K562 (cell line): Measurements from ENCODE around the gene GULP1. TPM values are rescaled to one million over a fixed set of nuclear protein-coding genes. Genes with fewer than 3 reads are reported as not detected.

Experiments used
- ATAC-seq: fragments of 200-7000 bp; cut with Tn5 transposase; 3 replicates; pipeline ENCODE4 v1.9.1; 2020; ENCODE audit warnings: moderate library complexity
- Bru-seq: library from RNA; stranded (reverse); fragments of 400-500 nt; gene quantifications from one replicate; lab custom pipeline; 2021; lab: Mats Ljungman, UMichigan
- BruChase-seq, 2 experiments: library from RNA; stranded (reverse); fragments of 400-500 nt; gene quantifications; one replicate each; lab custom pipeline; 2021; lab: Mats Ljungman, UMichigan
- BruUV-seq: library from RNA; stranded (reverse); fragments of 400-500 nt; replicated peaks from 2 replicates; lab custom pipeline; 2021; lab: Mats Ljungman, UMichigan
- CTCF ChIA-PET: fragments of 300-600 bp; formaldehyde crosslinking; extraction: SDS; loops from one replicate; lab custom pipeline; 2021; ENCODE audit warnings: low intra/inter-chr PET ratio; lab: Yijun Ruan, JAX
- POLR2A ChIA-PET: fragments of 300-600, 350-650 bp; sonication (Branson Sonifier 250); formaldehyde crosslinking; extraction: SDS; loops from one replicate; lab custom pipeline; 2021; ENCODE audit warnings: antibody characterized with exemption, inconsistent platforms; lab: Yijun Ruan, JAX
- DNase-seq, 4 experiments: peaks; one replicate each; pipeline versions ENCODE4 v3.0.0 to v3.0.0-alpha.2; 2011 to 2018; ENCODE audit warnings: low spot score in 3 of 4, mixed read lengths in 3 of 4; ENCODE audit errors: extremely low read depth in 1 of 4
- FAIRE-seq: peaks from 2 replicates; lab custom pipeline; 2011; peaks lifted over from hg19 to GRCh38; lab: Jason Lieb, UNC
- H2AFZ ChIP-seq: 2 replicates; pipeline ENCODE4 v1.6.0; 2011; ENCODE audit warnings: low read depth, low read length, control low read depth, inconsistent platforms
- H3K27ac ChIP-seq: fragments of 200-600 bp; 3 replicates; pipeline ENCODE4 v1.8.0; 2011; ENCODE audit warnings: low read depth, mild to moderate bottlenecking, control low read depth, inconsistent platforms, low read length, moderate library complexity, mixed read lengths; ENCODE audit errors: extremely low read depth
- H3K27me3 ChIP-seq, 2 experiments: fragments of 300-600 bp in 1 of 2; 2 replicates in 1 of 2; 3 replicates in 1 of 2; pipeline versions ENCODE4 v1.6.0 to v1.8.0; 2011; ENCODE audit warnings: inconsistent platforms in 2 of 2, low read length in 2 of 2, mild to moderate bottlenecking in 1 of 2, mixed read lengths in 1 of 2, moderate library complexity in 1 of 2; ENCODE audit not compliant: control insufficient read depth in 2 of 2, insufficient read depth in 2 of 2
- H3K36me3 ChIP-seq: fragments of 300-600 bp; 3 replicates; pipeline ENCODE4 v1.8.0; 2011; ENCODE audit warnings: mild to moderate bottlenecking, low read length, inconsistent platforms; ENCODE audit not compliant: control insufficient read depth, insufficient read depth
- H3K4me1 ChIP-seq, 2 experiments: fragments of 200-600 bp in 1 of 2; replicated peaks in 1 of 2; 2 replicates in 1 of 2; 3 replicates in 1 of 2; pipeline versions ENCODE4 v1.5.1 to v1.8.0; 2011; ENCODE audit warnings: inconsistent platforms in 2 of 2, low read length in 2 of 2, mild to moderate bottlenecking in 1 of 2, mixed read lengths in 1 of 2, moderate library complexity in 1 of 2; ENCODE audit not compliant: control insufficient read depth in 2 of 2, insufficient read depth in 2 of 2
- H3K4me2 ChIP-seq: 2 replicates; pipeline ENCODE4 v1.6.1; 2011; ENCODE audit warnings: low read length, control low read depth, inconsistent platforms, mixed read lengths; ENCODE audit not compliant: insufficient read depth
- H3K4me3 ChIP-seq: fragments of 200-600 bp; sonication (generic), shearing (Covaris generic); 2 replicates; pipeline ENCODE4 v1.5.1; 2016; ENCODE audit warnings: control low read depth, inconsistent platforms
- H3K79me2 ChIP-seq: fragments of 200-600 bp; 3 replicates; pipeline ENCODE4 v1.8.0; 2011; ENCODE audit warnings: low read length, inconsistent platforms; ENCODE audit not compliant: control insufficient read depth, insufficient read depth
- H3K9ac ChIP-seq, 2 experiments: 2 replicates each; pipeline versions ENCODE4 v1.6.0 to v1.6.1; 2011; ENCODE audit warnings: low read depth in 2 of 2, low read length in 2 of 2, control low read depth in 1 of 2, inconsistent platforms in 1 of 2, mild to moderate bottlenecking in 1 of 2, mixed read lengths in 1 of 2; ENCODE audit not compliant: insufficient read depth in 1 of 2
- H3K9me1 ChIP-seq: one replicate; pipeline ENCODE4 v1.6.0; 2011; ENCODE audit warnings: inconsistent platforms, mild to moderate bottlenecking, low read length, moderate library complexity; ENCODE audit not compliant: control insufficient read depth, insufficient read depth
- H3K9me3 ChIP-seq: replicated peaks from 2 replicates; pipeline ENCODE4 v1.5.1; 2011; ENCODE audit warnings: low read depth, low read length, inconsistent platforms; ENCODE audit not compliant: control insufficient read depth, insufficient read depth
- H4K20me1 ChIP-seq: replicated peaks from 2 replicates; pipeline ENCODE4 v1.6.1; 2011; ENCODE audit warnings: low read length, inconsistent platforms, mixed read lengths; ENCODE audit not compliant: control insufficient read depth, insufficient read depth
- GABPA ChIP-seq: fragments of 200-800 bp; sonication (Bioruptor generic); conservative IDR thresholded peaks from 2 replicates; pipeline ENCODE4 v1.6.1; 2016; ENCODE audit warnings: low read depth, missing genetic modification characterization, missing compliant biosample characterization
- GABPB1 ChIP-seq: sonication (generic); formaldehyde crosslinking; IDR thresholded peaks from 2 replicates; pipeline ENCODE4 v1.8.0; 2022; ENCODE audit warnings: mild to moderate bottlenecking, missing genetic modification reagents
- OTX1 ChIP-seq: fragments of 450-650 bp; formaldehyde crosslinking; IDR thresholded peaks from 2 replicates; pipeline ENCODE4 v1.4.0; 2022; ENCODE audit warnings: mild to moderate bottlenecking
- PML ChIP-seq: IDR thresholded peaks from 2 replicates; pipeline ENCODE4 v1.6.1; 2012; ENCODE audit warnings: low read length, inconsistent platforms
- ZBTB8A ChIP-seq: fragments of 450-650 bp; IDR thresholded peaks from 2 replicates; pipeline ENCODE4 v1.6.1; 2018; ENCODE audit warnings: mild to moderate bottlenecking, moderate library complexity; ENCODE audit not compliant: partially characterized antibody
- ZNF583 ChIP-seq: fragments of 250-450 bp; sonication (Bioruptor Pico); IDR thresholded peaks from 2 replicates; pipeline ENCODE4 v1.4.0; 2020
- WGBS: fragments of 100-300 bp; shearing (Covaris generic); methylation state at CpG from one replicate; pipeline ENCODE4 v1.1.6; 2016; ENCODE audit warnings: low coverage, mixed read lengths; ENCODE audit not compliant: insufficient coverage; ENCODE audit errors: missing lambda C conversion rate; 5-methylcytosine and 5-hydroxymethylcytosine counted together
- in situ Hi-C: fragments of 300-500 bp; cut with MboI; formaldehyde crosslinking; loops from 4 replicates; pipeline ENCODE4 v1.15.0; 2018; ENCODE audit warnings: inconsistent platforms, mixed read lengths
- intact Hi-C: fragments of 100-400 bp; cut with micrococcal nuclease; formaldehyde crosslinking; loops from 2 replicates; pipeline ENCODE4 v1.14.2; 2022
- long read RNA-seq, 3 experiments: library from polyadenylated mRNA in 2 of 3; library from RNA in 1 of 3; unstranded in 2 of 3; stranded (forward) in 1 of 3; transcript quantifications; one replicate each; pipeline ENCODE4 v2.0.0, GENCODE V29; 2019 to 2022
- polyA minus RNA-seq, 3 experiments: library from RNA; depleted of rRNA, polyadenylated mRNA; stranded (reverse); fragments of >200 nt; gene quantifications; 2 replicates each; pipeline ENCODE4 v1.2.3, GENCODE V29; 2011
- polyA plus RNA-seq, 8 experiments: library from polyadenylated mRNA; depleted of rRNA in 4 of 8; stranded (reverse) in 5 of 8; unstranded in 3 of 8; fragments of >200 nt; fragmentation: Nextera tagmentation in 2 of 8; fragmentation: Illumina TruSeq in 1 of 8; extraction: Ambion mirVana in 2 of 8; extraction: Trizol in 1 of 8; gene quantifications; 2 replicates each; pipeline versions ENCODE4 v1.2.1 to v1.2.3, GENCODE V29; 2011 to 2014; ENCODE audit warnings: inconsistent platforms in 1 of 8, missing spikeins in 1 of 8
- total RNA-seq, 7 experiments: library from RNA; depleted of rRNA in 6 of 7; stranded (reverse); fragments of >200 nt in 6 of 7; fragmentation: Illumina TruSeq in 2 of 7; extraction: Trizol in 2 of 7; gene quantifications; 2 replicates each; pipeline versions ENCODE4 v1.2.1 to v1.2.3, GENCODE V29; 2011 to 2021; ENCODE audit warnings: low replicate concordance in 1 of 7
- TF ChIP-seq, protein P1 (sequence below): fragments of 450-650 bp; formaldehyde crosslinking; IDR thresholded peaks from 2 replicates; pipeline ENCODE4 v1.4.0; 2020; ENCODE audit warnings: mild to moderate bottlenecking, moderate library complexity
- TF ChIP-seq, protein P2 (sequence below): sonication (generic); formaldehyde crosslinking; IDR thresholded peaks from 2 replicates; pipeline ENCODE4 v1.8.0; 2022; ENCODE audit warnings: missing genetic modification reagents, mild to moderate bottlenecking, borderline replicate concordance

Gene GULP1, protein sequence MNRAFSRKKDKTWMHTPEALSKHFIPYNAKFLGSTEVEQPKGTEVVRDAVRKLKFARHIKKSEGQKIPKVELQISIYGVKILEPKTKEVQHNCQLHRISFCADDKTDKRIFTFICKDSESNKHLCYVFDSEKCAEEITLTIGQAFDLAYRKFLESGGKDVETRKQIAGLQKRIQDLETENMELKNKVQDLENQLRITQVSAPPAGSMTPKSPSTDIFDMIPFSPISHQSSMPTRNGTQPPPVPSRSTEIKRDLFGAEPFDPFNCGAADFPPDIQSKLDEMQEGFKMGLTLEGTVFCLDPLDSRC
- total RNA-seq (2011; cell fraction: chromatin; rRNA removed; ENCODE audit: low replicate concordance), result 22.0 and 32.1 TPM in 2 replicates
- 12.3 and 22.5 TPM in 2 replicates for total RNA-seq (2011; cell fraction: nucleolus; rRNA removed)
- 24.6 and 32.9 TPM in 2 replicates for total RNA-seq (2011; cell fraction: nucleoplasm; rRNA removed)
- 18.7 and 20.1 TPM in 2 replicates for total RNA-seq (2014; rRNA removed)
- 25.3 and 28.2 TPM in 2 replicates for total RNA-seq (2014; rRNA removed; fragmentation: Illumina TruSeq; extraction: Trizol)
- total RNA-seq (2015; rRNA removed; fragmentation: Illumina TruSeq; extraction: Trizol), result 24.2 and 24.3 TPM in 2 replicates
- 19.5 and 22.8 TPM in 2 replicates for total RNA-seq (2021)
- polyA plus RNA-seq (2011; rRNA removed), result 16.3 and 17.4 TPM in 2 replicates
- polyA plus RNA-seq (2011; cell fraction: cytosol; rRNA removed), result 8.8 and 13.0 TPM in 2 replicates
- polyA plus RNA-seq (2011; cell fraction: nucleus; rRNA removed), result 11.8 and 16.0 TPM in 2 replicates
- 11.1 and 14.0 TPM in 2 replicates for polyA plus RNA-seq (2012)
- polyA plus RNA-seq (2014; fragmentation: Illumina TruSeq; extraction: Trizol), result 21.0 and 24.9 TPM in 2 replicates
- 1 to 10 TPM; 8.5 to 8.6 TPM for polyA plus RNA-seq (2014; fragmentation: Nextera tagmentation; extraction: Ambion mirVana)
- 21.0 and 23.8 TPM in 2 replicates for polyA plus RNA-seq (2014; rRNA removed)
- polyA minus RNA-seq (2011; rRNA and poly(A)+ RNA removed), result 23.2 and 28.7 TPM in 2 replicates
- 14.6 and 17.6 TPM in 2 replicates for polyA minus RNA-seq (2011; cell fraction: cytosol; rRNA and poly(A)+ RNA removed)
- polyA minus RNA-seq (2011; cell fraction: nucleus; rRNA and poly(A)+ RNA removed), result 29.1 and 49.5 TPM in 2 replicates
- Bru-seq, nascent RNA, result percentile 68 among the genes with signal in this experiment
- BruChase-seq, experiment 1, labeled RNA remaining after a 2-hour chase, result percentile 69 among the genes with signal in this experiment
- percentile 68 among the genes with signal in this experiment for BruChase-seq, experiment 2, labeled RNA remaining after a 6-hour chase
- long read RNA-seq, experiment 1, transcript GULP1-206 (12 exons, 1,376 nt), result major isoform, 25 of 80 reads
- long read RNA-seq, experiment 1, transcript GULP1-209 (7 exons, 1,595 nt), result minor isoform, 5 of 80 reads
- long read RNA-seq, experiment 1, partial matches to known transcripts, result 1 of 80 reads
- long read RNA-seq, experiment 1, other reads (novel, unspliced or antisense), result 47 of 80 reads
- long read RNA-seq, experiment 2, partial matches to known transcripts, result 0 of 9 reads
- long read RNA-seq, experiment 2, other reads (novel, unspliced or antisense), result 7 of 9 reads
- long read RNA-seq, experiment 3, transcript GULP1-206 (12 exons, 1,376 nt), result major isoform, 11 of 19 reads
- long read RNA-seq, experiment 3, partial matches to known transcripts, result 0 of 19 reads
- long read RNA-seq, experiment 3, other reads (novel, unspliced or antisense), result 5 of 19 reads

DNA sequence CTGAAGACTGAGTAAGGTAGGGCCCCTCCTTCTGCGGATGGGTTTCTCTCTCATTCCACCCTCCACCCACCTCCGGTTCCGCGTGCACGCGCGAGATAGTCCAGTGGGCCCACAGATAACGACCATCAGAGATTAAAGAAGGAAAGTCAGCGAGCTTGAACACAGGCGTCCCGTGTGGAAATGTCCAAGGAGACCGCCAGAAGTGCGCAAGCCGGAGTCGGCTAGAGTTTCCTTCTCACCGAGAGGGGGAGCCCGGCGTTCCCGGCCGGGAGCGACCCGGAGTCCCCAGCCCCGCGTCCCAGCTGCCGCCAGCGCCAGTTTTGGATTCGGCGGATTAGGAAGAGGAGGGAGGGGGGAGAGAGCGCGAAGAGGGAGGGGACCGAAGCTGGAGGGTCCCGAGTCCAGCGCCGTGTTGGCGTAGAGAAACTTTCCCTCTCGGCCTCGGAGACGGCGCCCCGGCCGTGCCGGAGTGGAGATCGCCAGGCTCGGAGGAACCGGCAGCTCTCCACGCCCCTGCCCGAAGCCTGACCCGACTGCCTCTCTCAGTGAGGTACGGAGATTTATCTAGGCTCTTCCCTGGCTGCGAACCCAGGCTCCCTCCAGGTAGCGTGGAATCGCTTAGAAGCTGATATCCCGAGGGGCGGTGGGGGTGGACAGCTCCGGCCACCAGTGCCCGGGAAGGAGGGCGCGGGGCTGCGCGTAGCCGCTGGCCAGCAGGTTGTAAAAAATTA is at the start of gene GULP1:
GULP1 (plus strand) TSS at position 258 of the 731 bp plus-strand sequence. CDS start 185,829 bp downstream, outside the sequence.
- Histone ChIP-seq H3K9me3 (no peaks in the 10 kb centered on the region), H3K9me1 (no peaks in the 10 kb centered on the region), H3K4me1 (peaks cover 0 to 15% of the 10 kb centered on the region in 2 experiments; a peak in 3 of 5 replicates), H4K20me1 (no peaks in the 10 kb centered on the region), H3K9ac (peak within 1 kb of the TSS; percentile 82 to 98), H3K27me3 (no peaks in the 10 kb centered on the region), H3K4me2 (peak within 1 kb of the TSS; percentile 99), H3K79me2 (peaks cover 55% of the 10 kb centered on the region), H3K4me3 (peak within 1 kb of the TSS; percentile 75), H2AFZ (peak within 1 kb of the TSS; percentile 83), H3K36me3 (no peaks in the 10 kb centered on the region; the same call in 2 of the 3 replicates), H3K27ac (peak within 1 kb of the TSS; percentile 96)
- DNase-seq, result peak; percentile 60 to 86 (median 67)
- POLR2A ChIA-PET, result interaction anchor here (0.6 to 3.4 kb wide), 7 partner anchors 13 to 55 kb away, joined by 3 to 14 read pairs (median 4); no protein-coding TSS in a partner anchor
- WGBS, result 1% methylated on average over 29 of the region's 61 CpGs
- BruUV-seq, result no TSS peak
- in situ Hi-C loops (loop anchor here (5.0 kb wide), 1 partner anchor 71 kb away; no protein-coding TSS in a partner anchor), intact Hi-C loops (loop anchor here (1.0 to 10.0 kb wide), 6 partner anchors 78 to 1153 kb away; partner anchors contain the start of genes TFPI and WDR75)
- peak; percentile 69 for ATAC-seq
- CTCF ChIA-PET, result no interaction called here
- peak; percentile 78 for FAIRE-seq
- TF ChIP-seq ZBTB8A (no peak), GABPB1 (CRISPR knock-in tag) (peak; percentile 5; the same call in 1 of the 2 replicates), ZNF583 (CRISPR knock-in tag) (no peak), PML (peak; percentile 32; the same call in 1 of the 2 replicates), OTX1 (no peak), GABPA (no peak)
- TF ChIP-seq, protein P1, sequence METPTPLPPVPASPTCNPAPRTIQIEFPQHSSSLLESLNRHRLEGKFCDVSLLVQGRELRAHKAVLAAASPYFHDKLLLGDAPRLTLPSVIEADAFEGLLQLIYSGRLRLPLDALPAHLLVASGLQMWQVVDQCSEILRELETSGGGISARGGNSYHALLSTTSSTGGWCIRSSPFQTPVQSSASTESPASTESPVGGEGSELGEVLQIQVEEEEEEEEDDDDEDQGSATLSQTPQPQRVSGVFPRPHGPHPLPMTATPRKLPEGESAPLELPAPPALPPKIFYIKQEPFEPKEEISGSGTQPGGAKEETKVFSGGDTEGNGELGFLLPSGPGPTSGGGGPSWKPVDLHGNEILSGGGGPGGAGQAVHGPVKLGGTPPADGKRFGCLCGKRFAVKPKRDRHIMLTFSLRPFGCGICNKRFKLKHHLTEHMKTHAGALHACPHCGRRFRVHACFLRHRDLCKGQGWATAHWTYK (CRISPR knock-in tag), result no peak
- TF ChIP-seq, protein P2, sequence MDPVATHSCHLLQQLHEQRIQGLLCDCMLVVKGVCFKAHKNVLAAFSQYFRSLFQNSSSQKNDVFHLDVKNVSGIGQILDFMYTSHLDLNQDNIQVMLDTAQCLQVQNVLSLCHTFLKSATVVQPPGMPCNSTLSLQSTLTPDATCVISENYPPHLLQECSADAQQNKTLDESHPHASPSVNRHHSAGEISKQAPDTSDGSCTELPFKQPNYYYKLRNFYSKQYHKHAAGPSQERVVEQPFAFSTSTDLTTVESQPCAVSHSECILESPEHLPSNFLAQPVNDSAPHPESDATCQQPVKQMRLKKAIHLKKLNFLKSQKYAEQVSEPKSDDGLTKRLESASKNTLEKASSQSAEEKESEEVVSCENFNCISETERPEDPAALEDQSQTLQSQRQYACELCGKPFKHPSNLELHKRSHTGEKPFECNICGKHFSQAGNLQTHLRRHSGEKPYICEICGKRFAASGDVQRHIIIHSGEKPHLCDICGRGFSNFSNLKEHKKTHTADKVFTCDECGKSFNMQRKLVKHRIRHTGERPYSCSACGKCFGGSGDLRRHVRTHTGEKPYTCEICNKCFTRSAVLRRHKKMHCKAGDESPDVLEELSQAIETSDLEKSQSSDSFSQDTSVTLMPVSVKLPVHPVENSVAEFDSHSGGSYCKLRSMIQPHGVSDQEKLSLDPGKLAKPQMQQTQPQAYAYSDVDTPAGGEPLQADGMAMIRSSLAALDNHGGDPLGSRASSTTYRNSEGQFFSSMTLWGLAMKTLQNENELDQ (CRISPR knock-in tag), result no peak
